Measurements from ENCODE around the gene WNT5A. TPM values are rescaled to one million over a fixed set of nuclear protein-coding genes. Genes with fewer than 3 reads are reported as not detected.

WNT5A gene
- polyA plus RNA-seq, 1 donor = 10.6 TPM

- no peak for DNase-seq (ENCODE audit: low read depth)
These were observed 5.2 kb downstream of the WNT5A start for GRCh38 chr3:55481744-55482495.

- DNase-seq (ENCODE audit: low read depth) = no peak
These were observed 6.0 kb downstream of the WNT5A start for GRCh38 chr3:55480911-55481743.

GRCh38 chr3:55477306-55478303 lies 9.5 kb downstream of the WNT5A start:
- DNase-seq (ENCODE audit: low read depth) = no peak

- no peak for DNase-seq (ENCODE audit: low read depth)
These were observed 10.6 kb downstream of the WNT5A start for GRCh38 chr3:55476515-55476914.

GRCh38 chr3:55474213-55474632 lies 12.9 kb downstream of the WNT5A start:
- DNase-seq (ENCODE audit: low read depth) = no peak

GRCh38 chr3:55473788-55474187 lies 13.3 kb downstream of the WNT5A start:
- DNase-seq (ENCODE audit: low read depth) = no peak

GRCh38 chr3:55471522-55472280 lies 15.4 kb downstream of the WNT5A start:
- DNase-seq (ENCODE audit: low read depth) = no peak

GRCh38 chr3:55471084-55471483 lies 16.0 kb downstream of the WNT5A start:
- DNase-seq (ENCODE audit: low read depth) = no peak

GRCh38 chr3:55469957-55470526 lies 17.1 kb downstream of the WNT5A start:
- no peak for DNase-seq (ENCODE audit: low read depth)

GRCh38 chr3:55468251-55468650 lies 18.9 kb downstream of the WNT5A start:
- no peak for DNase-seq (ENCODE audit: low read depth)

GRCh38 chr3:55467099-55467498 lies 20.0 kb downstream of the WNT5A start:
- DNase-seq (ENCODE audit: low read depth) = no peak

GRCh38 chr3:55466526-55466925 lies 20.6 kb downstream of the WNT5A start:
- DNase-seq (ENCODE audit: low read depth) = no peak

GRCh38 chr3:55461896-55462295 lies 25.2 kb downstream of the WNT5A start:
- no peak for DNase-seq (ENCODE audit: low read depth)

- DNase-seq (ENCODE audit: low read depth) = no peak
These were observed 27.3 kb downstream of the WNT5A start for GRCh38 chr3:55459838-55460237.

- no peak for DNase-seq (ENCODE audit: low read depth)
These were observed 28.8 kb downstream of the WNT5A start for GRCh38 chr3:55458181-55458790.

- no peak for DNase-seq (ENCODE audit: low read depth)
These were observed 31.2 kb downstream of the WNT5A start for GRCh38 chr3:55455915-55456314.

GRCh38 chr3:55454611-55455010 lies 32.5 kb downstream of the WNT5A start:
- no peak for DNase-seq (ENCODE audit: low read depth)

- DNase-seq (ENCODE audit: low read depth) = no peak
These were observed 33.1 kb downstream of the WNT5A start for GRCh38 chr3:55453886-55454496.

GRCh38 chr3:55452886-55453285 lies 34.2 kb downstream of the WNT5A start:
- DNase-seq (ENCODE audit: low read depth) = no peak

GRCh38 chr3:55449527-55449926 lies 37.6 kb downstream of the WNT5A start:
- no peak for DNase-seq (ENCODE audit: low read depth)
